Naive thymus-derived CD8-positive, alpha-beta T cell (primary cell): ENCODE data around the gene TRAK2. TPM values are rescaled to one million over a fixed set of nuclear protein-coding genes. Genes with fewer than 3 reads are reported as not detected.

Experiments used
- ATAC-seq, 2 donors: fragments of 150-1000 bp; cut with Tn5 transposase in 1 of 2; sonication (Bioruptor Pico), chemical (Tn5 transposase) in 1 of 2; 1 replicate in 1 of 2; 2 replicates in 1 of 2; pipeline ENCODE4 v1.10.0; 2021; ENCODE audit warnings: mild to moderate bottlenecking in 2 of 2, moderate library complexity in 2 of 2
- POLR2A ChIA-PET: fragments of 350-600 bp; sonication (Branson Sonifier 250); formaldehyde crosslinking; loops from one replicate; lab custom pipeline; 2021; ENCODE audit warnings: antibody characterized with exemption; lab: Charles Lee
- DNase-seq, 10 donors: peaks; one replicate each; pipeline versions ENCODE4 v3.0.0 to v3.0.0-alpha.2; 2020 to 2022
- H3K27ac Mint-ChIP-seq, 10 donors: one replicate each; pipeline ENCODE4 v1.8.0; 2020 to 2022; ENCODE audit warnings: mild to moderate bottlenecking in 10 of 10, mixed read lengths in 10 of 10, moderate library complexity in 4 of 10, inconsistent platforms in 1 of 10
- H3K27me3 Mint-ChIP-seq, 5 donors: one replicate each; pipeline ENCODE4 v1.8.0; 2021 to 2022; ENCODE audit warnings: mixed read lengths in 5 of 5
- H3K36me3 Mint-ChIP-seq, 3 donors: one replicate each; pipeline ENCODE4 v1.8.0; 2020 to 2022; ENCODE audit warnings: mixed read lengths in 3 of 3, mild to moderate bottlenecking in 2 of 3, inconsistent platforms in 1 of 3
- H3K4me1 Mint-ChIP-seq, 4 donors: one replicate each; pipeline ENCODE4 v1.8.0; 2021 to 2022; ENCODE audit warnings: mixed read lengths in 4 of 4
- H3K4me3 Mint-ChIP-seq, 10 donors: one replicate each; pipeline ENCODE4 v1.8.0; 2020 to 2022; ENCODE audit warnings: mild to moderate bottlenecking in 10 of 10, mixed read lengths in 10 of 10, moderate library complexity in 6 of 10, inconsistent platforms in 1 of 10
- H3K9me3 Mint-ChIP-seq, 9 donors: one replicate each; pipeline ENCODE4 v1.8.0; 2020 to 2022; ENCODE audit warnings: mixed read lengths in 9 of 9, mild to moderate bottlenecking in 3 of 9, inconsistent platforms in 1 of 9, moderate library complexity in 1 of 9
- polyA plus RNA-seq, 3 donors: library from polyadenylated mRNA; unstranded; fragments of 300-500 nt; fragmentation: Illumina TruSeq; gene quantifications; one replicate each; pipeline ENCODE4 v1.2.3, GENCODE V29; 2021
- total RNA-seq, 8 experiments: library from RNA in 2 of 8; stranded (reverse) in 2 of 8; gene quantifications; one replicate each; pipeline ENCODE4 v1.2.3 and lab custom pipeline; 2021 to 2026

The TRAK2 gene
- total and polyA plus RNA-seq, 5 experiments from 2014 or later, result 20.9 to 37.9 (median 30.7) TPM

DNA sequence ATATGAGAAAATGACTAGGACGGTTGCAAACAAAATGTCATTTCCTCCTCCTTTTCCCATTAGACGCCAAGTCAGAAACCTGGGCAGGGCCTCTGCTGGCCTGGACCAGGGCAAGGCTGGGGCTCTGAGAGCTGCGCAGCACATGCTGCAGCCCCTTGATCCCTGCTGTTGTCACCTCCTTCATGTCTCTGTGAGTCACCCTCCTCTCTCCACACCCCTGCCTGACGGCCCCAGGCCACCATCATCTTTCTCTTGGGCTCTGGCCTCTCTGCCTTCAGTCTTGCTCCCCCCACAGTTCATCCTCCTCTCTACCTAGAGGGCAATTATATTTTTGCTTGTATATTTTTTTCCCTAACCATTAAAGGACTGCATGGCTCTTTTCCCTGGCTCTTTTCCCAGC is 104.1 kb downstream of the TRAK2 start:
- Mint-ChIP-seq H3K4me3 (no peak overlapping the region), H3K9me3 (no peaks in the 10 kb centered on the region), H3K27ac (no peak overlapping the region), H3K27me3 (no peaks in the 10 kb centered on the region), H3K36me3 (peaks cover 8 to 64% (median 41%) of the 10 kb centered on the region in 3 donors), H3K4me1 (peaks cover 0 to 4% (median 0%) of the 10 kb centered on the region in 4 donors)
- POLR2A ChIA-PET, result no interaction called here
- no peak for ATAC-seq
- DNase-seq, result no peak

DNA sequence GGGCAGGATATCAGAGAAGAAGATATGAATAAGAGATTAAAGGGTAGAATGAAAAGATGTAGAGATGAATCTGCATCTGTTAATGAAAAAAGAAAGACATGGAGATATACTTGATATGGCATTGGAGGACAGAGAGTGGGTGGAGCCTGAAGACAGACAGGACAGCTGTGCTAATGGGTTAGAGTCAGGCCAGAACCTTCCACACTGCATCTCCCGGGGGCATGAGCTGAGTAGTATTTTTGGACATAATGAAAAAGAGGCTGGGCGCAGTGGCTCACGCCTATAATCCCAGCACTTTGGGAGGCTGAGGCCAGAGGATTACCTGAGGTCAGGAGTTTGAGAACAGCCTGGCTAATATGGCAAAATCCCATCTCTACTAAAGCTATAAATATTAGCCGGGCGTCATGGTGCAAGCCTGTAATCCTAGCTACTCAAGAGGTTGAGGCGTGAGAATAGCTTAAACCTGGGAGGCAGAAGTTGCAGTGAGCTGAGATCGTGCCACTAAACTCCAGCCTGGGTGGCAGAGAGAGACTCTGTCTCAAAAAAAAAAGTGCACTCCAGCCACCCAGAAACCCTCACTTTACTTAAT is 105.5 kb downstream of the TRAK2 start:
- DNase-seq (no peak), ATAC-seq (no peak)
- POLR2A ChIA-PET, result no interaction called here
- Mint-ChIP-seq H3K4me3 (no peak overlapping the region), H3K27me3 (no peaks in the 10 kb centered on the region), H3K4me1 (peaks cover 0 to 4% (median 0%) of the 10 kb centered on the region in 4 donors), H3K27ac (no peak overlapping the region), H3K9me3 (peaks cover 0 to 4% (median 0%) of the 10 kb centered on the region in 9 donors), H3K36me3 (peaks cover 8 to 65% (median 43%) of the 10 kb centered on the region in 3 donors)

DNA sequence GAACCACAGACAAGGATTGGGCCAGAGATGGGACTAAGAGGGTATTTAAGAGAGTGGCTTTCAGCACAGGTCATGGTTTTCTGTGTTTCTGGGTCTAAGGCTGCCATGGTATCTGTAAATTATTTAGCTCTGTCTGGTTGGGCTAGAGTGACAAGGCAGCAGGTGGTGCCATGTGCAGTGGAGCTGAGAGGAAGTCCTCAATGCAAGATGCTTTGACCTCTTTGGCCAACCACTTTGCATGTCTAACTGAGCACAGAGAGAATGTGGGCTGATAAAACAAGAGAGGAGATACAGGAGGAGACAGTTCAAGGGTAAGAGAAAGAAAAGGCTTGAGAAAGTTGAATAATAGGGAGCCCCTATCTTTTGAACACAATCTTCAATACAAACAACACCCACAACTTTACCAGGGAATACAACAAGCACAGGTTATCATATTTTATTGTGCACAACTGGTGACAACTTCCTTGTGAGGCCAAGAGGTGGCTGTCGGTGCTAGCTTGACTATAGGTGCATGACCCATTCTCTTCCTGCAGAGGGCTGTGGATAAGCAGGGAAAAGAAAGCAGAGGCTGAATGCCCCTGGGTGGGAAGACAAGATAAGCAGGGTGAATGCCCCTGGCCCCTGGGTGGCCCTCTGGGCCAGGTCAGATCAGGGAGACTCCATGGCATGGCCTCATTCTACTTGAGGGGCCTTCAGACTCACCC is 106.4 kb downstream of the TRAK2 start:
- POLR2A ChIA-PET, result no interaction called here
- Mint-ChIP-seq H3K27ac (no peak overlapping the region), H3K4me3 (no peak overlapping the region), H3K4me1 (peaks cover 0 to 6% (median 2%) of the 10 kb centered on the region in 4 donors), H3K27me3 (no peaks in the 10 kb centered on the region), H3K9me3 (peaks cover 0 to 8% (median 2%) of the 10 kb centered on the region in 9 donors), H3K36me3 (peaks cover 13 to 59% (median 43%) of the 10 kb centered on the region in 3 donors)
- ATAC-seq (no peak), DNase-seq (no peak)

DNA sequence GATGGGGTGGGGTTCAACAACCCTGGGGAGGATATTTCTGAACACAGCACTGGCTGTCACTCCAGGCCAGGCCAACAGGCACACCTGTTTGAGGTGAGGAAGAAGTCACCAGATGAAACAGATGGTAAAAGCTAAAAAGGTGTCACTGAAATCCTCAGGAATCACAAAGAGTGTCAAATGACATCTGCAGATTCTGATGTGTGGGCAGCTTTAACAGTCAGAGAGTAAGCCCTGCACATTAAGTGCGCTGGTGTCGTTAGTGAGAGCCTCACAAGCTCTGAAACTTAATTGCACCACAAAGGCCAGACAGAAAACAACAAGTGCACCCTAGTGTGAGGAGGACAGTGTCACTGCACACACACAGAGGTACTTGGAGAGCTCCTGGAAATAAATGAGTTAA is 107.7 kb downstream of the TRAK2 start:
- Mint-ChIP-seq H3K36me3 (peaks cover 13 to 52% (median 45%) of the 10 kb centered on the region in 3 donors), H3K4me1 (peaks cover 0 to 6% (median 2%) of the 10 kb centered on the region in 4 donors), H3K4me3 (no peak overlapping the region), H3K9me3 (peaks cover 0 to 14% (median 6%) of the 10 kb centered on the region in 9 donors), H3K27me3 (no peaks in the 10 kb centered on the region), H3K27ac (no peak overlapping the region)
- ATAC-seq, result no peak
- no peak for DNase-seq
- POLR2A ChIA-PET, result interaction anchor here (0.7 kb wide), 1 partner anchor 82 kb away, joined by 3 read pairs; no protein-coding TSS in a partner anchor

DNA sequence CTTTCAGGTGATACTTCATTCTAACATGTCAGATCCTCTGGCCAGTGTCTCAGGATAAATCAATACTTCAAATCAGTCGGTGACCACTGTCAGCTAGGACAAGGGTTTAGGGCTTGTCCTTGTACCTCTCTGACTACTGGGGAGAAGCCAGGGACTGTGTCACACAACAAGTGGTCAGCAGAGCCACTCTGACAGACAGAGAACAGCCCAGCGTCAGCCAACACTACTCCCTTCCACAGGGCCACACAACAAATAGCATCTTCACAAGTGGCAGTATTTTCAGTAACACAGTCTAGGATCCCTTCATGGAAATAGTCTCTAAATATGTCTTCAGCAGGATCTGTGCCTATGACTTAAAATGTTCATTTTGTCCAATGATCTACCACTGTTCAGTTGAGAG is 108.3 kb downstream of the TRAK2 start:
- peaks cover 0 to 6% (median 2%) of the 10 kb centered on the region in 4 donors for H3K4me1 Mint-ChIP-seq
- H3K36me3 Mint-ChIP-seq, result peaks cover 13 to 50% (median 46%) of the 10 kb centered on the region in 3 donors
- no peak for DNase-seq
- no peak overlapping the region for H3K4me3 Mint-ChIP-seq
- no peak for ATAC-seq
- H3K27ac Mint-ChIP-seq, result peak overlapping the region in 1 of 10 donors; percentile 44
- no peaks in the 10 kb centered on the region for H3K27me3 Mint-ChIP-seq
- peaks cover 0 to 19% (median 6%) of the 10 kb centered on the region in 9 donors for H3K9me3 Mint-ChIP-seq
- POLR2A ChIA-PET, result no interaction called here

DNA sequence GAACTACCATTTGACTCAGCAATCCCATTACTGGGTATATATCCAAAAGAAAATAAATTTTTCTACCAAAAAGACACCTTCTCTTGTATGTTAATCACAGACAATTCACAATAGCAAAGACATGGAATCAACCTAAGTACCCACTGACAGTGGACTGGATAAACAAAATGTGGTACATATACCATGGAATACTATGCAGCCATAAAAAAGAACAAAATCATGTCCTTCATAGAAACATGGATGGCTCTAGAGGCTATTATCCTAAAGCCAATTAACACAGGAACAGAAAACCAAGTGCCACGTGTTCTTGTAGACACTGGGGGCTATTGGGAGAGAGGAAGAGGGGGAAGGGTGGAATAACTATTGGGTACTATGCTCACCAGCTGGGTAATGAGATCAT is 121.8 kb downstream of the TRAK2 start:
- H3K27me3 Mint-ChIP-seq, result no peaks in the 10 kb centered on the region
- POLR2A ChIA-PET, result no interaction called here
- no peak for ATAC-seq

DNA sequence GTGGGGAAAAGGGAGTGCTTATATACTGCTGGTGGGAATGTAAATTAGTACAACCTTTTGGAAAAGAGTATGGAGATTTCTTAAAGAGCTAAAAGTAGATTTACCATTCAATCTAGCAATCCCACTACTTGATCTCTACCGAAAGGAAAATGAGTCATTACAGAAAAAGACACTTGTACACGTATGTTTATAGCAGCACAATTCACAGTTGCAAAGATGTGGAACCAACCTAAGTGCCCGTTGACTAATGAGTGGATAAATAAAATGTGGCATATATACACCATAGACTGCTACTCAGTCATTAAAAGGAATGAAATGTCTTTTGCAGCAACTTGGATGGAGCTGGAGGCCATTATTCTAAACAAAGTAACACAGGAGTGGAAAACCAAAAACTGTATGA is 123.6 kb downstream of the TRAK2 start:
- Mint-ChIP-seq H3K4me1 (peaks cover 7 to 16% (median 12%) of the 10 kb centered on the region in 4 donors), H3K27ac (peak overlapping the region in 3 of 10 donors; percentile 2 to 19 (median 10)), H3K27me3 (no peaks in the 10 kb centered on the region), H3K36me3 (peaks cover 16 to 42% (median 36%) of the 10 kb centered on the region in 3 donors), H3K9me3 (peaks cover 7 to 36% (median 30%) of the 10 kb centered on the region in 9 donors), H3K4me3 (no peak overlapping the region)
- no peak for ATAC-seq
- POLR2A ChIA-PET, result no interaction called here
- DNase-seq, result no peak

More for the DNA sequence above, 121.8 kb downstream of the TRAK2 start:
- Mint-ChIP-seq H3K4me3 (no peak overlapping the region), H3K36me3 (peaks cover 7 to 25% (median 20%) of the 10 kb centered on the region in 3 donors), H3K4me1 (peaks cover 7 to 16% (median 12%) of the 10 kb centered on the region in 4 donors), H3K9me3 (peaks cover 5 to 25% (median 20%) of the 10 kb centered on the region in 9 donors), H3K27ac (peak overlapping the region in 1 of 10 donors; percentile 38)
- no peak for DNase-seq

Other genes with a start within 250 kb of the TRAK2 start
- gene CASP8, start 190.9 kb downstream of the TRAK2 start, total RNA-seq, result 100 to 1,000 TPM; 209 to 212 TPM
- gene CASP8, start 190.9 kb downstream of the TRAK2 start, polyA plus RNA-seq, result 10 to 100 TPM; 25.0 to 56.5 (median 26.1) TPM
- 1 to 10 TPM; 5.9 to 8.4 TPM for gene FLACC1, start 94.1 kb downstream of the TRAK2 start, total RNA-seq
- 1 to 10 TPM; 1.6 to 1.9 (median 1.9) TPM for gene FLACC1, start 94.1 kb downstream of the TRAK2 start, polyA plus RNA-seq
- 10 to 100 TPM; 17.9 to 20.4 TPM for gene STRADB, start 282 bp upstream of the TRAK2 start, total RNA-seq
- gene STRADB, start 282 bp upstream of the TRAK2 start, polyA plus RNA-seq, result 10 to 100 TPM; 31.5 to 33.8 (median 33.5) TPM
- 1 to 10 TPM; 5.5 to 9.8 TPM for gene TMEM237, start 192.0 kb upstream of the TRAK2 start, total RNA-seq
- gene TMEM237, start 192.0 kb upstream of the TRAK2 start, polyA plus RNA-seq, result 1 to 10 TPM; 4.3 to 5.7 (median 4.8) TPM
- not detected for gene MPP4, start 247.2 kb upstream of the TRAK2 start, total RNA-seq
- not detected for gene MPP4, start 247.2 kb upstream of the TRAK2 start, polyA plus RNA-seq